ENCODE measurements around the gene BICDL2. TPM values are rescaled to one million over a fixed set of nuclear protein-coding genes. Genes with fewer than 3 reads are reported as not detected.
"Not testable (repeated sequence)": the region's sequence is repeated elsewhere in the genome, so short reads cannot be mapped to it uniquely, and the experiment has no call there.

The BICDL2 gene, protein sequence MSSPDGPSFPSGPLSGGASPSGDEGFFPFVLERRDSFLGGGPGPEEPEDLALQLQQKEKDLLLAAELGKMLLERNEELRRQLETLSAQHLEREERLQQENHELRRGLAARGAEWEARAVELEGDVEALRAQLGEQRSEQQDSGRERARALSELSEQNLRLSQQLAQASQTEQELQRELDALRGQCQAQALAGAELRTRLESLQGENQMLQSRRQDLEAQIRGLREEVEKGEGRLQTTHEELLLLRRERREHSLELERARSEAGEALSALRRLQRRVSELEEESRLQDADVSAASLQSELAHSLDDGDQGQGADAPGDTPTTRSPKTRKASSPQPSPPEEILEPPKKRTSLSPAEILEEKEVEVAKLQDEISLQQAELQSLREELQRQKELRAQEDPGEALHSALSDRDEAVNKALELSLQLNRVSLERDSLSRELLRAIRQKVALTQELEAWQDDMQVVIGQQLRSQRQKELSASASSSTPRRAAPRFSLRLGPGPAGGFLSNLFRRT
- polyA plus RNA-seq (2012; ENCODE audit: low read depth, missing spikeins): 0.37 TPM

DNA sequence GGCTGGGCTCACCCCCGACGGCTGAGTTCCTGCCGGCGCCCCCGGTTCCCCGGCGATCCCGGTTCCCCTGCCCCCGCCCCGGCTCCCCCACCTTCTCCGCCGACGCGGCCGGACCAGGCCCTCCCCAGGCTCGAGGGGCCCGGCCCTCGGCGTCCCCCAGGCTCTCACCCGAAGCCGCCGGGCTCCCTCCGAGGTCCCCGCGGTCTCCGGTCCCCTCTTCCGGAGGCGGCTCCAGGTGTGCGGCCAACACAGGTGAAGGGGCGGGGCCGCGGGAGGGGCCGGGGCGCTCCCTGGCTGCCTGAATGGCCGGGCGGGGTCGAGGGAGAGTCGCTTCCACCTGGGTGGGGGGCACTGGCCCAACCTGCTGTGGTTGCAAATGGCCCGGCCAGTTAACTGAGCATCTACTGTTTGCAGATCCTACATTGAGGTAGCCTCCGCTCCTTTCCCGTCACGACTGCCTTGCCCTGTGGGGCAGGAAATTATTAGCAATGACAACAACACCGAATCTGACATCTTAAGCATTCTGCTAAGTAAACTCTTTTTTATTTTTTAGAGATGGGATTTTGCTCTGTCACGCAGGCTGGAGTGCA is at the start of gene BICDL2:
BICDL2 (minus strand) TSS at position 219 of the 590 bp plus-strand sequence. CDS start 1,448 bp downstream, outside the sequence.
- TF ChIP-seq PAX5 (IDR thresholded peaks at IDR 0.05; ENCODE audit: insufficient read depth, low read length, severe bottlenecking) (no peak), SPI1 (IDR thresholded peaks at IDR 0.05; ENCODE audit: low read depth, low read length) (no peak), TAF1 (IDR thresholded peaks at IDR 0.05; ENCODE audit: low read depth, low read length) (no peak), POU2F2 (IDR thresholded peaks at IDR 0.05; ENCODE audit: low read depth, low read length) (no peak), POLR2AphosphoS5 (IDR thresholded peaks at IDR 0.05; ENCODE audit: low read depth, low read length) (no peak), POLR2A (IDR thresholded peaks at IDR 0.05; ENCODE audit: low read depth, low read length) (no peak)
- no peak for FAIRE-seq

DNA sequence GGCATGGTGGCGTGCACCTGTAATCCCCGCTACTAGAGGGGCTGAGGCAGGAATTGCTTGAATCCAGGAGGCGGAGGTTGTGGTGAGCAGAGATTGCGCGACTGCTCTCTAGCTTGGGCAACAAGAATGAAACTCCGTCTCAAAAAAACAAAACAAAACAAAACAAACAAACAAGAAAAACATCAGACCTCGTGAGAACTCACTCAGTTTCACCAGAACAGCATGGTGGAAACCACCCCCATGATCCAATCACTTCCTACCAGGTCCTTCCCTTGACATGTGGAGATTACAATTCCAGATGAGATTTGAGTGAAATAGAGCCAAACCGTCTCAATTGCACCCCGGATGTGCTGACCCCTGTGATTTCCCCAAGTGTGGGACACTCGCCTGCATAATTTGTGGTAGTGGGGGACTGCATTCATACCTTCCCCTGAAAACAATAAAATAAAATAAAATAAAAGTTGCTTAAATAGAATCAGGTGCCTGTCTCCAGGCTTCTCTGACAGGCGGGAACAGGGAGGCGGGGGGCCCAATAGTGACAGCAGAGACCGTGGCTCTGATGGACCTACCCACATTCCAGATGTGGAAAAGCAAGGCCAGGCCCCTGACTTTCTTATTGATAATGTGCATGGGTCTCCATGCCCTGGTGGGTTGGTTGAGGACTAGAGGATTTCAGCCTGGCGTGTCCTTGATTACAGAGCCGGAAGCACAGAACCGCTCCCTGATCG is 49.3 kb upstream of the BICDL2 start:
- DNase-seq (ENCODE audit: insufficient read length, low spot score): no peak
- TF ChIP-seq PAX5 (IDR thresholded peaks at IDR 0.05; ENCODE audit: insufficient read depth, low read length, severe bottlenecking) (no peak), TAF1 (IDR thresholded peaks at IDR 0.05; ENCODE audit: low read depth, low read length) (no peak), POLR2A (IDR thresholded peaks at IDR 0.05; ENCODE audit: low read depth, low read length) (no peak), SPI1 (IDR thresholded peaks at IDR 0.05; ENCODE audit: low read depth, low read length) (no peak), POLR2AphosphoS5 (IDR thresholded peaks at IDR 0.05; ENCODE audit: low read depth, low read length) (no peak)
- no peak for FAIRE-seq

More for the DNA sequence above, at the start of gene BICDL2:
- DNase-seq (ENCODE audit: insufficient read length, low spot score): no peak

DNA sequence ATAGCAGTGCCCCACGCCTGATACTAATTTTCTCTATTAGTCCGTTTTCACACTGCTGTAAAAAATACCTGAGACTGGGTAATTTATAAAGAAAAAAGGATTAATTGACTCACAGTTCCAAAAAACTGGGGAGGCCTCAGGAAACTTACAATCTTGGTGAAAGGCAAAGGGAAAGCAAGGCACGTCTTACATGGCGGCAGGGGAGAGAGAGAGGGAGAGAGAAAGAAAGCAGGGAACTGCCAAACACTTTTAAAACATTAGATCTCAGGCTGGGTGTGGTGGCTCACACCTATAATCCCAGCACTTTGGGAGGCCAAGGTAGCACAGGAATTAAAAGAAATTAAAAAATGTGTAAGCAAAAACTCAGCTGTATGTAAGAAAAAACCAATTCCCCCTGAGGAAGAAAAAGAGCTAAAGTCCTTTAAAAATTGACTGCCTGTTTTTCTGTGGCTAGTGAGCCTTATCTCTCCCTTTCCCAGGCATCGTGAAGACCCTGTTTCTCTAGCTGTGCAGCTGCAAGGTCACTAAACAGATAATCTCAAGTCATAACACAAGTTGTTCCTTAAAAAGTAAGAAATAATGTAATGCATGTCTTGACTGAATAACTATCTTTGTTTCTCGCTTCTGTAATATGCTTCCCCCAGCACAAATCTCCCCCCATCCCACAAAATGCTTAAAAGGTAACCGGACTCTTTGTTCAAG is 48.4 kb upstream of the BICDL2 start:
- FAIRE-seq: no peak
- TF ChIP-seq POU2F2 (IDR thresholded peaks at IDR 0.05; ENCODE audit: low read depth, low read length): no peak
- no peak for TF ChIP-seq PAX5 (IDR thresholded peaks at IDR 0.05; ENCODE audit: insufficient read depth, low read length, severe bottlenecking)
- TF ChIP-seq POLR2A (IDR thresholded peaks at IDR 0.05; ENCODE audit: low read depth, low read length): no peak
- no peak for TF ChIP-seq TAF1 (IDR thresholded peaks at IDR 0.05; ENCODE audit: low read depth, low read length)
- no peak for DNase-seq (ENCODE audit: insufficient read length, low spot score)

DNA sequence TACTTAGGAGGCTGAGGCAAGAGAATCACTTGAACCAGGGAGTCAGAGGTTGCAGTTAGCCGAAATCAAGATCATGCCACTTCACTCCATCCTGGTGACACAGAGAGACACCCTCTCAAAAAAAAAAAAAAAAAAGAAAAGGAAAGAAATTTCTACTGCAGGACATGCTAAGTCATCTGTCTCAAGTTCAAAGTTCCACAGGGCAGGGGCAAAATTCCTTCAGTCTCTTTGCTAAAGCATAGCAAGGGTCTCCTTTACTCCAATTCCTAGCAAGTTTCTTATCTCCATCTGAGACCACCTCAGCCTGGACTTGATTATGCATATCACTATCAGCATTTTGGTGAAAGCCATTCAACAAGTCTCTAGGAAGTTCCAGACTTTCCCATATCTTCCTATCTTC is 47.7 kb upstream of the BICDL2 start:
- DNase-seq (ENCODE audit: insufficient read length, low spot score): no peak
- no peak for FAIRE-seq
- TF ChIP-seq POLR2A (IDR thresholded peaks at IDR 0.05; ENCODE audit: low read depth, low read length): no peak
- no peak for TF ChIP-seq POLR2AphosphoS5 (IDR thresholded peaks at IDR 0.05; ENCODE audit: low read depth, low read length)
- no peak for TF ChIP-seq PAX5 (IDR thresholded peaks at IDR 0.05; ENCODE audit: insufficient read depth, low read length, severe bottlenecking)
- TF ChIP-seq TAF1 (IDR thresholded peaks at IDR 0.05; ENCODE audit: low read depth, low read length): no peak
- no peak for TF ChIP-seq POU2F2 (IDR thresholded peaks at IDR 0.05; ENCODE audit: low read depth, low read length)
- TF ChIP-seq SPI1 (IDR thresholded peaks at IDR 0.05; ENCODE audit: low read depth, low read length): no peak

DNA sequence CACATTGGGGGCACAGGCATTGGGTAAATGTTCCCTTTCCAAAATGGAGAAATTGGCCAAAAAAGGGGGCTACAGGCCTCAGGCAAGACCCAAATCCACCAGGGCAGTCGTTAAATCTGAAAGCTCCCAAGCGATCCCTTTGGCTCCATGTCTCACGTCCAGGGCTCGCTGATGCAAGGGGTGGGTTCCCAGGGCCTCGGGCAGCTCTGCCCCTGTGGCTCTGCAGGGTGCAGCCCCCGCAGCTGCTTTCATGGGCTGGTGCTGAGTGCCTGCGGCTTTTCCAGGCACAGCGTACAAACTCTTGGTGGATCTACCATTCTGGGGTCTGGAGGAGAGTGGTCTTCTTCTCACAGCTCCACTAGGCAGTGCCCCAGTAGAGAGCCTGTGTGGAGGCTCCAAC is 46.7 kb upstream of the BICDL2 start:
- not testable (repeated sequence) for DNase-seq (ENCODE audit: insufficient read length, low spot score); FAIRE-seq

DNA sequence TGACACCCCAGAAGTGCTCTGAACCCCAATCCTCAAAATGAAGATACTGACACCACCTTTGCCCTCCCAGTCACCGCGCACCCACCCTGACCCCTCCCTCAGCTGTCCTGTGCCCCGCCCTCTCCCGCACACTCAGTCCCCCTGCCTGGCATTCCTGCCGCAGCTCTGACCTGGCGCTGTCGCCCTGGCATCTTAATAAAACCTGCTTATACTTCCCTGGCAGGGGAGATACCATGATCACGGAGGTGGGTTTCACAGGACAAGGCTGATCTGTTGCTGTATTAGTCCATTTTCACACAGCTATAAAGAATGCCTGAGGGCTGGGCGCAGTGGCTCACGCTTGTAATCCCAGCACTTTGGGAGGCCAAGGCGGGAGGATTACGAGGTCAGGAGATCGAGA is 45.2 kb upstream of the BICDL2 start:
- DNase-seq (ENCODE audit: insufficient read length, low spot score); FAIRE-seq: not testable (repeated sequence)

DNA sequence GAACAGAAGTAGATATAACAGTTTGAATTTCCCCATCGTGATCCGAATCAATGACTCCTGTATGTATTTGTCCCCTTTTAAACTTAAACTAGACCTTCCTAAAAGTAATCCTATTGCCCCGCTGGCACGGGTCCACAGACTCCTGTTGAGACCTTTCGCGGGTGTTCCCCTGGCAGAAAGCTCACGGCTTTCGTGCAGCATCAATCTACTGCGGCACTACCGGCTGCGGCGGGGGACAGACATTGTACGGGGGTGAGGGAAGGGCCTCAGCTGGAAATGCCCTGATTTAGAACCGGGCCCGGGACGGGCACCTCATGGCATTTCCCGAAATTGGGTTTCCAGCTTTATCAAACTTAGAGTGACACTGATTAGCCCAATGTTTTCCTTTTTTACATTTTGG is 43.3 kb upstream of the BICDL2 start:
- FAIRE-seq (no peak), DNase-seq (ENCODE audit: insufficient read length, low spot score) (no peak)
- no peak for TF ChIP-seq POLR2AphosphoS5 (IDR thresholded peaks at IDR 0.05; ENCODE audit: low read depth, low read length)
- no peak for TF ChIP-seq POU2F2 (IDR thresholded peaks at IDR 0.05; ENCODE audit: low read depth, low read length)
- TF ChIP-seq POLR2A (IDR thresholded peaks at IDR 0.05; ENCODE audit: low read depth, low read length): no peak
- TF ChIP-seq PAX5 (IDR thresholded peaks at IDR 0.05; ENCODE audit: insufficient read depth, low read length, severe bottlenecking): no peak
- no peak for TF ChIP-seq TAF1 (IDR thresholded peaks at IDR 0.05; ENCODE audit: low read depth, low read length)
- TF ChIP-seq SPI1 (IDR thresholded peaks at IDR 0.05; ENCODE audit: low read depth, low read length): no peak

DNA sequence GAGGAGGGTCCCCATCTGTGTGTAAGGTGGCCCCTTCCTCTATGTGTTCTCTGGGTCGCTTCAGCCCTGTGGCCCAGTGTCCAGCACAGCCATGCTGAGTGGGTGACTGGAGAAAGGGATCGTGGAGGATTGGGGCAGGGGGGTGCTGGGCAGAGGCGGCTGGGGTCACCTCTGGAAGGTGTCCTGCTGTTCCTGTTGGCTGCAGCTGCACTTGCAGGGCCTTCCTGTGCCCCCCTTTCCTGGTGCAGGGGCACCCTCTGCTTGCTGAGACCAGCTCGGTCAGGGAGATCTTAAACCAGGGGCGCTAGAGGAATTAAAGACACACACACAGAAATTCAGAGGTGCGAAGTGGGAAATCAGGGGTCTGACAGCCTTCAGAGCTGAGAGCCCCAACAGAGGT is 39.8 kb upstream of the BICDL2 start:
- TF ChIP-seq TAF1 (IDR thresholded peaks at IDR 0.05; ENCODE audit: low read depth, low read length) (no peak), POLR2AphosphoS5 (IDR thresholded peaks at IDR 0.05; ENCODE audit: low read depth, low read length) (no peak), POLR2A (IDR thresholded peaks at IDR 0.05; ENCODE audit: low read depth, low read length) (no peak)
- DNase-seq (ENCODE audit: insufficient read length, low spot score) (no peak), FAIRE-seq (peak; percentile 5)

DNA sequence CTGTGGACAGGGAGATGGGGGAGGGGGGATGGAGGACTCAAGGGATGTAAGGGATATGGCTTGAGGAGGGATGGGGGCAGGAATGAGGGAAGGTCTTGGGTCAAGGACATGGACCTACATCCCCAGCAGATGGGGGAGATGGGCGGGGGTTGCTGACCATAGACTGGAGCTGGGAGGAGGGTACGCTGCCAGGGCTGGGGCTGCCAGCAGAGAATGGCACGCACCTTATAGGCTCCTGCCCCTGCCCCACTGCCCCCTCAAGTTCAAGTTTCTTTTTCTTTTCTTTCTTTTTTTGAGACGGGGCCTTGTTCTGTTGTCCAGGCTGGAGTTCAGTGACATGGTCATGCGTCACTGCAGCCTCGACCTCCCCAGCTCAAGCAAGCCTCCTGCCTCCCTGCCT is 39.2 kb upstream of the BICDL2 start:
- FAIRE-seq: peak; percentile 56
- not testable (repeated sequence) for DNase-seq (ENCODE audit: insufficient read length, low spot score)

DNA sequence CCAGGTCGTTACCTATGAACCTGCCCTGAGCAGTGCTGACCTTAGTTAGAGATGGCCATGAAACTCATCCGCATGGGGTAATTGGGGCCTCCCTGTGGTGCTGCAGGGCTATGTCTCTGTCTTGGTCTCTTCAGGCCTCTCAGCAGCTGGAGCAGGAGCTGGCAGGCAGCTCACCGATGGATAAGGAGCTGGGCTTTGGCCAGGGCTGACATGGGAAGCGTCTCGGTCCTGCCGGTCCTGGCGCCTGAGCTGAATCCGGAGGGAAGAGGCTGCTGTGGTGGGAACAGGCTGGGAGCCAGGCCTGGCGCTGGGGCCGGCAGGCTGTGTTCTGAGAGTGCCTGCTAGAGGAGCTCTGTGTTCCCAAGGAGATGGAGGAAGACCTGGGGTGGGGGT is 38.8 kb upstream of the BICDL2 start:
- DNase-seq (ENCODE audit: insufficient read length, low spot score) (no peak), FAIRE-seq (no peak)
- TF ChIP-seq POLR2AphosphoS5 (IDR thresholded peaks at IDR 0.05; ENCODE audit: low read depth, low read length) (no peak), POLR2A (IDR thresholded peaks at IDR 0.05; ENCODE audit: low read depth, low read length) (no peak), TAF1 (IDR thresholded peaks at IDR 0.05; ENCODE audit: low read depth, low read length) (no peak), POU2F2 (IDR thresholded peaks at IDR 0.05; ENCODE audit: low read depth, low read length) (no peak), PAX5 (IDR thresholded peaks at IDR 0.05; ENCODE audit: insufficient read depth, low read length, severe bottlenecking) (no peak), SPI1 (IDR thresholded peaks at IDR 0.05; ENCODE audit: low read depth, low read length) (no peak)
